Midbrain (tissue), 1 donor: ENCODE measurements around the gene HDAC7.
"Not testable (repeated sequence)": the region's sequence is repeated elsewhere in the genome, so short reads cannot be mapped to it uniquely, and the experiment has no call there.

ENCODE experiments used
- DNase-seq: peaks from one replicate; lab custom pipeline; 2025; lab: John Stamatoyannopoulos, UW

Gene HDAC7

DNA sequence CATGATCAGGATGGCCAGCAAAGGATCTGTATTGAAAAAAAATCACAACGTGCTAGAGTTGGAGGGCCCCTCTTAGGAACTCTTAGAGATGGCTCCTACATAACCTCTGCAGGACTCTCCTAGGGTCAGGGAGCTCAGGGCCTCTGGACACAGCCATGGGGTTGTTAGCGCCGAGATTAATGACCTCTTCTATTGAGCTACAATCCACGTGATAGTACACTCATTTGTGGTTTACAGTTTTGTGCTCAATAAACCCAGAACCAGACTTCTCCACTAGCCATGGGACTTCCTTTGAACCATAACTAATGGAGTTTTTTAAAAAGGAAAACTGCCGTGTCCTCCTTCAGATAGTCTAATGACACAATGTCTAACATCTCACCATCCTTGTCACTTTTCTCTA is 29.6 kb upstream of the HDAC7 start:
- no peak for DNase-seq

DNA sequence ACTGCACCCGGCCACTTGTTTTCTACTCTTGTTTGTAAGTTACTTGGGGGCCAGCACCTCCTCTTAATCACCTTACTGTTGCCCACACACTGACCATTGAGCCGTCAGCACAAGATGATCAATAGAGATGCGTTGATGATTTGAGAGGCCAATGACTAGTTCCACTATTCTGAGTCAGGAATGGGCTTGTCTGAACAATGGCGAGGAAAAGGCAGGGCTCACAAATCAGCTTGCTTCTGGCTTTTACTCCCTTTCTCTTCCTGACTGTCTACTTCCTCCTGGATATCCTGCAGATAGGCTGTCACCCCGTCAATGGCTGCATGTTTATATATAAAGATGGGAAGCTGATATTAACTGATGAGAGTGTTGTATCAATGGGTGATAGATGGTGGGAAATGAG is 29.1 kb upstream of the HDAC7 start:
- DNase-seq = no peak

DNA sequence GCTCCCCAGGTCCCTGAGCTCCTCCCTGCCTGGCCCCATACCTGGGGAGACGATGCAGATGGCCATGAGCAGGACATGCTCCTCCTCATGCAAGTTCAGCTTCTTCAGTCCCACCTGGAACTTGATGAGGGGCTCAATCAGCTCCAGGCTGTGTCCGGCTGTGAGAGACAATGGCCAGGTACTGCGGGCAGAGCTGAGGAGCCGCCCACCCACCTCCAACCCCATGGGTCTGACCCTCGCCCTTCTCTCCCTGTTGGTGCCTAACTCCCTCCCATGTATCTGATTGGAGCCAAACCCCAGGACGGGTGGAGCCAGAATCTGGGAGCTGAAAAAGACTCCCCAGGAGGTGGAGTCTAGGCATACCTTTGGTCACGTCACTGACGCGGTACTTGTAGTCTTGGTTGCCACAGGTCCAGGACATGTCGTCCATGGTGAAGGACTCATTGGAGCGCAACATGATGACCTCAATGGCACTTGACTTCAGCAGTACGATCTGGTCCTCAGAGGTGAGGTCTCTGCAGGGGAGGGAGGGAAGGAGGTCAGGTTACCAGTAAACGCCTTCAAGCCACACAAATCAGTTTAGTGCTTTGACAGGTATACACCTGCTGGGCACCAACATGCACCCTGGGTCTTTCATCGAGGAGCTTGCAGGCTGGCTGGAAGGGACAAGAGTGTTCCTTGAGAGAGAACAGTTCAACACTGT is 26.7 kb upstream of the HDAC7 start:
- DNase-seq = no peak

DNA sequence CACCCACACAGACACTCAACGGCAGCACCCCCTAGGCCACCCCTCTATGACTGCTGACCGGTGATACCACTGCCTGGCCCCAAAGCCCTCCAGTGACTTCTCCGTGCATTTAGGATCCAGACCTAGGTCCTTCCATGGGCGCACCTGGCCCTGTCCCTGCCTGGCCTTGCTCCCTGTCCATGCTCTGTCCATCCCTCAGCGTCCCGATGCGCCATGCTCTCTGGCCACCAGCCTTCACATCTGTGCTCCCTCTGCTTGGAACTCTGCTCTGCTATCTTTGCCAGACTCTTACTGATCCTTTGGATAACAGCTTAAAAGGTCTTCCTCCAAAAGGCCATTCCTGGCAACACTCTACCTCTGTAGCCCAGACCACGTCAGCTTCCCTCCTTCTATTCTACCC is 25.4 kb upstream of the HDAC7 start:
- no peak for DNase-seq

DNA sequence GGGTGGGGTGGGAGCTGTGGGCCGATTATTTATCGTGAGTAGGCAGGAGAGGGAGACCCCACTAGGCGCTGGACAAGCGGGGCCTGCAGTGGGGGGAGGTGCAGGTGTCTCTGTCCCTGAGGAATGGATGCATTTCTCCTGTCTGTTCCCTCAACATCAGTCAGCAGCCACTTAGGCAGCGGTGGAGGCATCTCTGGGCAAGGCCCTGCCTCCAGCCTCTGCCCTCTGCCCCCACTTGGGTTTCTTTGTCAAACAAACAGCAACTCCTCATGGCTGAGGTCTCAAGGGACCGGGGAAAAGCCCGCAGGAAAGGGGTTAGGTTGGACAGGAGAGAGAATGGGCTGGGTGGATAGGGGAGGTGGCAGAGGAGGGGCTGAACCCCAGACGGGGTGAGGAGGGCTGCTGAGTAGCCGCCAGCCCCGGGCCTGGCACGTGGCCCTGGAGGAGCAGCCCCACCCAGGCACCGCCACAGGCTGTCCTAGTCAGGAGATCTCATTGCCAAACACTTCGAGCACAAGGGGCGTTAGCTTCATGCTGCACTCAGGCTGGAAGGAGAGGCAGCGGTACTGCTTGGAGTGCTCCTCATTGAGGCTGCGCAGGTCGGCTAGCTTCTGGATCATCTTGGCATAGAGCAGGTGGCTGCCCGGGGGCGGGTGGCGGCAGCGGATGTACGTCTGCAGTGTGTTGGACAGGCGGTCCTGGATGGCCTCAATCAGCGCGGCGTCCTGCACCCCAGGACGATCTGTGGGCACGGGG is 24.7 kb upstream of the HDAC7 start:
- no peak for DNase-seq

DNA sequence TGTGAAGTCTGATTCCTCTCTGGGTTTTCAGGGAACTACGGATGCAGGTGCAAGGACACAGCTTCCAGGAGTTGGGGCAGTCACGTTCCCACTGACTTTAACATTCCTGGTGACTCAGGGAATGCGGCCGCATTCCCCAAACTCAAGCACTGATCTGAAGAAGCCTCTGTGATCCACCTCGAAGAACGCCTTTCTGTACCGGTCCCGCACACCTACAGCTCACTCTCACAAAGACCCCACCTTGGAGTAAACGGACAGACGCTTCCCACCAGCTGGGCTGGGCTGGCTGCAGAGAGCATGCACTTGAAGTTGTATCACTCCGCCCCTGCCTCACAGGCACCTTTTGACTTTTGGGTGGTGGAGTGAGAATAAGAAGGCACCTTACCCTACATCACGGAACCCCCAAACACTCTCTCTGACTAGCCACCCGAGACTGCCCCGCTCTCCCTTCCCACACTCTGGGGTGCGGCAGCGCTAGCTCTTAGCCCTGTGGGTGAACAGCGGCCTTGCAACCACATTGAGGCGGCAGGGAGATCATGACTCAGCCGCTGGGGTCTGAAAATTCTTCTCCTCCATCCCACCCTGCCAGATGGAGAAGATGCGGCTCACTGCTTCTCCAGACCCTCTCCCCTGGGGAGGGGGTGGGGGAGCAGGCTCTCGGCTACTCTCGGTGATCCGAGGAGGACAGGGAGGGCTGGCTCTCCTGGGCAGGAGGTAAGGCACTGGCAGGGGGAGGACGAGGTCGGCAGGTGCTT is 23.7 kb upstream of the HDAC7 start:
- no peak for DNase-seq

DNA sequence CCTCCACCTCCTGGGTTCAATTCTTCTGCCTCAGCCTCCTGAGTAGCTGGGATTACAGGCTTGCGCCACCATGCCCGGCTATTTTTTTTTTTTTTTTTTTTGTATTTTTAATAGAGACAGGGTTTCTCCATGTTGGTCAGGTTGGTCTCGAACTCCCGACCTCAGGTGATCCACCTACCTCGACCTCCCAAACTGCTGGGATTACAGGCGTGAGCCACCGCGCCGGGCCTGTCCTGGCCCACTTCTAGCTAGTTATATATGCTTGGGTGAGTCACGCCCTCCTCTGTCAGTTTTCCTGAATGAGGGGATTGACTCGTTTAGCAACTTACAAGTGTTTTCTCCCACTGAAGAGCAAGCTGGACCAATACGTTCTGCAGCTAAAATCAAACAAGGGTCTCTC is 22.8 kb upstream of the HDAC7 start:
- not testable (repeated sequence) for DNase-seq

DNA sequence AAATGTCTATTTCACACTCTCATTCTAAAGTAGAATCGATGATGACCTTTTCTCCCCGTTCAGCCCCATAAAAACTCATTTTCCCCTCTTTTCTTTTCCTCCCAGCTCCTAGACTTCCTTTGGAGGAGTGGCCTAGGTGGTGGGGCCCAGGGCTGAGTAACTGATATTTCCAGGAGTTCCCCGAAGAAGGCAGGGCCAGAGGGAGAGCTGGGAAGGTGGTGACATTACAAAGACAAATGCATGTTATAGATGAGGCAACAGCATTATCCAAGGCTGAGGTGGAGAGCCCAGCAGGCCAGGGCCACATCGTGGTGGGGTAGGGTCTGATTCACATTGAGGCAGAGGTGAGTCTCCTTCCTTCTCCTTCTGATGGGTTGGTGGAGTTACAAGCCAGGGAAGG is 22.2 kb upstream of the HDAC7 start:
- no peak for DNase-seq

DNA sequence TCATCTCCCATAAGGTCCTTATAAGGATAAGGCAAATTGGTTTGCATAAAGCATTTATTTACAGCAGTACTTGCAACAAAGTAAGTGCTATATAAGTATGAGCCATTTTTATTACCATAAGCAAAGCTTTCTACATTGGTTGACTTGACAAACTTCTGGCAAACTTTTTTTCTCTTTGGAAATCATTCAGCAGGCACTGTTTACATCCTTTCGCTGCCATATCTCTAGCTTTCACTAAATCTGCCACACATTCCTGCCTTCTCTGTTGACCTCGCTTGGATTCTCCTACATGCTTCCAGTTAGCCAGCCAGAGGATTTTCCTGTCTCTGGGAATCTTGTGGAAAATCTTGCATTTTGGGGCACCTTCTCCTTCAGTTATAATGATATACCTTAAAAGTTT is 21.8 kb upstream of the HDAC7 start:
- DNase-seq = no peak

DNA sequence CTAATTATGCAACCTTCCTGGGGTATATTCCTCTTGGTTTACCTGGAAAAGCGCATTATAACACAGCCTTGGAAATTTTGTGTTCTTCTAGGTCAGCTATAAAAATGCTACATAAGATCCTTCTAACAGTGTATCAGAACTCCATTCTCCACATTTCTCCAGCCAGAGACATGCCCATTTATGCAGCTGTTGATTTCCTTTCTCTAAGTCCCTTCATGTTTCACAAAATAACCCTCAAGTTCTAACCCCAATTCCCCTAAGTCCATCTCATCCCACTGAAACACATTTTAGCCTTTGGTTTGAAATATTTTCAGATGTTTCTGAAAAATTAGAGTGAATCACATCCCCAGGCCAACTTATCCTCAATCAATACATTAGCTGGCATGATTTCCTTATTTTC is 20.9 kb upstream of the HDAC7 start:
- no peak for DNase-seq

DNA sequence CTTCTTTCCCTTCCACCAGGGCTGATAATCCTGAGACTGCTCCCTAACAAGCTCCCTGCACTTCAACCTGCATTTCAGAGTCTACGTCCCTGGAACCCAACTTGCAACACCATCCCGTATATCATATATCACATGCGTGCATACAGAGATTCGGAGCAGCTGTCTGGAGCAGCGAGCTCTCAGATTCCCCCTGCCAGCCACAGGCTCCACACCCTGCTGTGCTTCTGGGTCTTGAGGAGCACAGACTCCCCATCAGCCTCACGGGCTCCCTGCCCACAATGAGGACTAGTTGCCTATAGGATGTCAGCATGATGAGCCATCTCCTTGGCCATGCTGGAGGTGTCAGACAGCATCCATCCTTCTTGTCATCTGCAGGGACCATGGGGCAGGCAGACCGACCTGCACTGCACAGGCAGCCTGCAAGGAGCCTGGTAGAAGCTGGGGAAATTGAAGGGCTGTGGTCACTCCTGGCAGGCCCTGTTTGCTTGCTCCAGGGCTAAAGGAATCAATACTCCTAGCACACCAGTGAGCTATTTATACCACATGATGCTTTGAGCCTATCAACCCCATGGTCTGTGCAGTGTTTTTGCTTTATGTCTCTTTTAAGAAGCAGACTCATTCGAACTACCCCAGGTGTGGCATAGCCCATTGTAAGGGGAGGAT is 19.6 kb upstream of the HDAC7 start:
- DNase-seq = no peak

DNA sequence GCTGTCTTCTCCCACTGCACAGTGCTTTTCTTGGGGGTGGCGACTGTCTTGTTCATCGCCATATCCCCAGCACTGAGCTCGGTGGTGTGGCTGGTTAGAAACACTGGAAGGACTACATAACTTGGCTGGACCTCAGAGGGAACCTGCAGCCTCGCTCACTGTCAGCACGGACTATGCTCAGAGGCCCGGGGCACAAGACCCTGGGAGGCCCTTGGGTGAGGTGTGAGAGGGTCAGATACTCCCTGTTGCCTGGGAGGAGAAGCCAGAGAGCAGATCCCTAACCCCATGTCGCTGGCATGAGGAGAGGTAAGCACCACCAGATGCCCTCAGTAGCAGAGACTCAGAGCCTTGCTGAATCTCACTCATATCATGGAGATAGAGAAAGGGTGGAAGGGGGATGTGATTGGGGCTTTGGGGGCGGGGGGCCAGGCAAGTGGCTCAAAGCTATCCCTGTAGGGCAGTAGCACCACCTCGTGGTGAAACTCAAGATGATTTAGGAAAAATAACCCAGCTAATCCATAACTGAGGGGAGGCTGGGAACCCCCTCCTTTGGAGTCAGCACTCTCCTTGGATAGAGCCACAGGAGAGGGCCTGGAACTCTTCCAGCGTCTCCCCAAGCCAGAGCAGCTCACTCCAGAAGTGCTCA is 18.7 kb upstream of the HDAC7 start:
- peak; percentile 63 for DNase-seq

DNA sequence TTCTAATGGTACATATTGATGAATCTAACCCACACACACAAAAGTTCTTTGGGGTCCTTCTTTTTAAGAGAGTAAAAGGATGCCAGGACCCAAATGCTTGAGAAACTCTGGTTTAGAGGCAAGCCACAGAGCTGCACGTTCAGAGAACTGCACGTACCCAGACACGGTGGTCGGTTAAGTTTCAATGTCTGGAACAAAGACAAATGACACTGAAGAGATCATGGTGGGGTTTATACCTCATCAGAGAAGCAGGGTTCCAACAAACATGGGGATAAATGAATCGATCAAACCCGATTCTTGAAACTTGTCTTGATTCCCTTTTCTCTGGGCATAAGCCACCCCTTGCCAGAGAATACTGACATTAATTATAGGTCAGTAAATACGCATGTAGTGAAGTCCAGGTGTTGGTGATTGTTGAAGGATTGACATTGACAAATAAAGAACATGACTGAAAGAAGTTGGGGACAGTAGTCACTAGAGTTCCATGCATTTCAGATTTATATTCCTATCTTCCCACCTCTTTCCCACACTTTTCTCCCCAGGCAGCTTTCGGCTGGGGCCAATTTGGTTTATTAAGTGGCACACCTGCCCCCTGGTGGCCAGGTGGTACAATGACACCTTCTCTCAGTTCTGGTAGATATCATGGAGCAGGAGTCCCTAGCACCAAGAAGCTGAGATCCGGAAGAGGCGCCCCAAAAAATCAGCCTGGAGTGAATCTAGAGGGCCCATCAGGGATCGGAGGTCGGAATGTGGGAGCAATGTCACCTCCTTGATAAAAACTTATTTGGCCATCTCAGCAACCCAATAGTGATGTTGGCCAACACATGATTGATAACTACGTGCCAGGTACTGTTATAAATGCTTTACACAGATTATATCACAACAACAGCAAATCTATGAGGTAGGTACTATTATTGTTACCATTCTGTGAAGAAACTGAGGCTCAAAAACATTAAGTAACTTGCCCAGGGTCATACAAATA is 17.8 kb upstream of the HDAC7 start:
- peak; percentile 65 for DNase-seq

DNA sequence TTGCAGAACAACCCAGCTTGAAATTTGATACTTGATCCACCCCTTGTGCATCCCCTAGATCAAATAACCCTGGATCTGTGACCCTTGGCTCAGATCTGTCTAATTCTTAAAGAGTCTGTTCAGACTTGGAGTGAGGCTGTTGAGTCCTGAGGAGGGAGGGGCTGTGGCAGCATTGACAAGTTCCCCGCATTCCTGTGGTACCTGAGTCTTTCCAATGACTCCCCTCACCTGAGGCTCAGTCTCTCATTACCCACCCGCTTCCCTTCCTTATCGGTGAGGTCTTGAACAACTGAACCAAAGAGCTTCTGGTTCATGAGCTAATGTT is 16.1 kb upstream of the HDAC7 start:
- DNase-seq = no peak

DNA sequence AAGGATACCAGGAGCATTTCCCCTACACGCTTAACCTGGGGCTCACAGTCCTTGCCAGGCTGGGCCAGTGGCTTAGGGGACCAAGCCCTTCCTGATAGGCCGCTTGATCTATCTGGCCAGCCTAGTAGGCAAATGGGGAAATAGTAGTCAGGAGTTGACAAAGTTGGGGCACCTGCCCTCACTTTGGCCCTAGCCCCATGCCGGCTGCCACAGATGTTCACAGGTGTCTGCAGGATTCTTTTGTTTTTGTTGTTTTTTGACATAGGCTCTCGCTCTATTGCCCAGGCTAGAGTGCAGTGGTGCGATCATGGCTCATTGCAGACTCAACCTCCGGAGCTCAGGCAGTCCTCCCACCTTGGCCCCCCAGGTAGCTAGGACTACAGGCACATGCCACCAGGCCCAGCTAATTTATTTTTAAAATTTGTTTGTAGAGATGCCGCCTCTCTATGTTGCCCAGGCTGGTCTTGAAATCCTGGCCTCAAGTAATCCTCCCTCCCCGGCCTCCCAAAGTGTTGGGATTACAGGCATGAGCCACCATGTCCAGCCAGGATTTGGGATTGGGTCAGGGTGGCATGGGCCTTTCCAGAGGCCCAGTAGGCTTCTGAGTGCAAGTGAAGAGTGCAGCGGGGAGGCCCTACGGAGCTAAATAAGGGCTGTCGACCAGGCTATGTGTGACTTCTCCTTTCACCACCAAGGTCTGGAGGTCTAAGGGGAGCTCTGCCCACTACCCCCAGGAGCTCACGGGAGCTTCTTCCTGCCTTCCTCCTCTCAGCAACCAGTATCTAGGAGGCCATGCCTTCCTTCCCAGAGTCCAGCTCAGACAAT is 15.5 kb upstream of the HDAC7 start:
- DNase-seq = no peak

DNA sequence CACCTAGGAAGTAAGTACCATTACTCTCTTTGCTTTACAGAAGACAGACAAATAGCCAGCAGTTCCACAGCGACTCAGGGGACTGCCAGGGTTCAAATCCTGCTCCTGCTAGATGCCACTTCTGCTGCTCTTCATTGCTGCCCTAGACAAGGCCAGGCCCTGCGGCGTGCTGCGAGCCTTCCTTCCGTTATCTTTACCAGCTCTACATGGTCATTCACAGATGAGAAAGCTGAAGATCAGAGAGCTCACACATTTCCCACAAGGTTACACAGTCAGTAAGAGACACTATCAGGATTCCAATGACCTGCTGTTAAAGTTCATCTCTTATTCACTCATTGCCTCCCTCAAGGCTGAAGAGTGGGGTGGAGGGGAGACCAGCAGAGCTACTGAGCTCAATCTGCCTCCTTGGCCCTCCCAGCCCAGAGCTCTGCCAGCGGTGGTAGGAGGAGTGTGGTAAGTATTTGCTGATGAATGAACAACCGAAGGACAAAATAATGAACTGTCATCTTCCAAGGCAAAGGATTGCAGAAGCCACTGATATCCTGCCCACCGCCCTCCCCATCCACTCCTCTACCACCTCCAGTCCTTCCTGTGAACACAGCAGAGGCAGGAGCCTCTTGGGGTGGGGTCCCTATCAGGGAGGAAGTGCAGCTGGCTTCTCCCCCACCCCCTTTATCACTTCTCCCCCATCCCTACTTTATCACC is 14.6 kb upstream of the HDAC7 start:
- no peak for DNase-seq

DNA sequence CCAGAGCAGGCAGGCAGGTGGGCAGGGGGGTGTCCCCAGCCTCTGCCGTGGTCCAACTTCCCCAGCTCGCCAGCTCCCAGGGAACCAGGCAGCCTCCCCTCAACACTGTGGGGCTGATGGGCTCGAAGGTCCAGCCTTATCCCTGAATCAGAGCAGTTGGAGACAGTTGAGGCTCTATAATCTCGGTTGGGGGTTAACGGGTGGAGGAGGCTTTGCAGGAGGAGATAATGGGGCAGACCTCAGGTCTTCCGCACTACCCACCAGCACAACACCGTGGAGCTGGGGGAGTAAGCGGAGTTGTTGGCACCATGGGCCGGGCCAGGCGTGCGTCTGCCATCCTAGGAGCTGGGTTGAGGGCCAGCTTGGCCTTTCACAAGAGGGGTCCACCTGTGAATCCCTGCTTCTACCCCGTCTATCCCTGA is 13.9 kb upstream of the HDAC7 start:
- no peak for DNase-seq

DNA sequence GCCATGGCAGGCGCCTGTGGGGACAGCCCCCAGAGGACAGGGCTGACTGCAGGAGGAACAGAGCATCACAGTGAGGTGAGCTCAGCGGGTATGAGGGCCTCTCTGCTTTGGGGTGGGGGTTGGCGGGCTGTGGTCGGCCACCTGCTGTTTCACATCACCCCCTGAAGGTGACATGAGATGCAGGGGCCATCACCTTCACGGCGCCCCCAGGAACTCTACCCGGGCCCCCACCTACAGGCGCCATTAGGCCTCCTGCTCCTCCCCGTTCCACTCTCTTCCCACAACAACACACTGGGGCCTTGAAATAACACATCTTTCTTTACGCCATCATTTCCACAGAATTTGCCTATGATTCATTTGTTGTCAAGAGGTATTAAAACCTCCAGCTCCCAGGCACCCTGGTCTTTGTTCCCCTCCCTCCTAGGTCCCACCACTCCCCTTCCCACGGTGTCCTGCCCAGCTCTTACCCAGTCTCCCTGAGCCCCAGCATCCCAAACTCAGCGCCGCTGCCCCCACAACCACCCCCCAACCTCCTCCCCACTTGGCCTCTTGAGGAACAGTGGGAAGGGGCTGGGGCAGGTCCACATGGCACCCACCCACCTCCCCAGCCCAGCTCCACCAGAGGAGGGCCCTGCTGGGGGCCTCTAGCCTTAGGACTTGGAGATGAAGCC is 12.7 kb upstream of the HDAC7 start:
- DNase-seq = no peak

DNA sequence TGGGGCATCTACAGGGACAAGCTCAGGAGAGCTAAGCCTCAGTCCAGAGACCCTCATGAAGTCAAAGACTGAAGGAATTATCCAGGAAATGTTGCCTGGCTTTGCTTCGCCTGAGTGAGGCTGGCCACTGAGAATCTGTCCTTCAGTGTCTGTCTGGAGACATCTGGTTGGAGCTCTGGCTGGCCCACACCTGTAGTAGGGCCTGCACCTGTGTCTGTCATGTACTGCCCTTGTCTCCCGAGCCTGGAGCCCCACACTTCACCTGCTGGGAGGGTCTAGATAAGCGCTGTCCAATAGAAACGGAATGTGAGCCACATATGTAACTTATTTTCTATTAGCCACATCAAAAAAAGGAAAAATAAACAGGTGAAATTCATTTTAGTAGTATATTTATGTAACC is 9.9 kb upstream of the HDAC7 start:
- DNase-seq = no peak
